Inferior parietal cortex (tissue), 1 donor: Measurements from ENCODE around the gene RNF141.

ENCODE experiments used
- DNase-seq: peaks from one replicate; pipeline ENCODE4 v3.0.0-alpha.2; 2016; ENCODE audit errors: extremely low spot score

RNF141 gene

DNA sequence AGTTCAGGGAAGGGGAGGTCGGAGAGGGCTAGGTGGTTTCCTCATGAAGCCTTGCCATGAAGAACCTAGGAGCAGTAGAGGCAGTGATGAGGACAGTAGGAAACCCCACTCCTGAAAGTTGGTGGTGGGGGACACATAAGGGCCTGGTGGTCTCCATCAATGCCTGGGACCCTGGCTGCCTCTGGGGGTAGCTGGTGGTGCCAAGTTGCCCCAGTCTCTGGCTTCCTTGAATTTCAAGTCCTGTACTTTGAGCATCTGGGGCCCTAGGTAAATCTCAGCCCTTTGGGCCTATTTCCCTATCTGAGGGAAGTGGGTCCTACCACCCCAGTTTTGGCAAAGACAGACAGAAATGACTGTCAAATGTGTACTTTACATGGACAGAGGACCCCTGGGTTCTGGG is 57.8 kb downstream of the RNF141 start:
- no peak for DNase-seq

- no peak for DNase-seq
Observed at GRCh38 chr11:10481560-10482349, 59.2 kb downstream of the RNF141 start.

DNA sequence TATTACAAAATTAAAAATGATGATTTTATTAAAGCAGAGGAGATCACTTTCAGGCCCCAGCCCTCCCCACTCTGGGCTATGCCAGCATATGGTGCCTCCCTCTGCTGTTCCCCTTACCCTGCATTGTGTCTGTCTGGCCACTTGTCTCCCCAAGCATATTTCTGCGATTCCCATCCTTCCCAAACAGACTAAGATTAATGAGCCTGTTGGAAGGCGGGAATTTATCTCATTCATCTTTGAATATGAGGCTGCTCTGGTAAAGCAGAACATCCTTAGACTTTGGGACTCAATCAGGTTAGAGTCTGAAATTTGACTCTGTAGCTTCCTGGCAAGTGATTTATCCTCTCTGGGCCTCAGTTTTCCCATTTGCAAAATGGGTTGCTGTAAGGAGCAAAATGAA is 60.2 kb downstream of the RNF141 start:
- DNase-seq, result no peak

DNA sequence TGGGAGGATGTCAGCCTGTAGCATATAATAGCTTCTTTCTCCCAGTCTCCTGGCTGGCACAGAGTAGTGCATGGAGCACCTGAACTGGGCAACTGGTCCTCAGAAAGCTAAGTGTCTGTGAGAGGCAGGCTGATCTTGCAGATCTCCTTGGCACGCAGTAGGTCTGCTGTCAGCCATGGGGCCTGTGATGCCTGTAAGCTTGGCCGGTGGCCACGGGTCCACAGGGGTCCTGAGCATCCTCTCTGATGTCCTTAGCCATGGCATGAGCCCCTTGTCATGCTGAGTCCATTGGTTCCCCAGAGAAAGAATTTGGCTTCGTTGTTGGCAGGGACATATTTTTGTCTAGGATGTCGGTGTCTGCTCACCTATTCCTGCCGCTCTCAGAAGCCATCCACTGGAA is 61.0 kb downstream of the RNF141 start:
- no peak for DNase-seq

DNA sequence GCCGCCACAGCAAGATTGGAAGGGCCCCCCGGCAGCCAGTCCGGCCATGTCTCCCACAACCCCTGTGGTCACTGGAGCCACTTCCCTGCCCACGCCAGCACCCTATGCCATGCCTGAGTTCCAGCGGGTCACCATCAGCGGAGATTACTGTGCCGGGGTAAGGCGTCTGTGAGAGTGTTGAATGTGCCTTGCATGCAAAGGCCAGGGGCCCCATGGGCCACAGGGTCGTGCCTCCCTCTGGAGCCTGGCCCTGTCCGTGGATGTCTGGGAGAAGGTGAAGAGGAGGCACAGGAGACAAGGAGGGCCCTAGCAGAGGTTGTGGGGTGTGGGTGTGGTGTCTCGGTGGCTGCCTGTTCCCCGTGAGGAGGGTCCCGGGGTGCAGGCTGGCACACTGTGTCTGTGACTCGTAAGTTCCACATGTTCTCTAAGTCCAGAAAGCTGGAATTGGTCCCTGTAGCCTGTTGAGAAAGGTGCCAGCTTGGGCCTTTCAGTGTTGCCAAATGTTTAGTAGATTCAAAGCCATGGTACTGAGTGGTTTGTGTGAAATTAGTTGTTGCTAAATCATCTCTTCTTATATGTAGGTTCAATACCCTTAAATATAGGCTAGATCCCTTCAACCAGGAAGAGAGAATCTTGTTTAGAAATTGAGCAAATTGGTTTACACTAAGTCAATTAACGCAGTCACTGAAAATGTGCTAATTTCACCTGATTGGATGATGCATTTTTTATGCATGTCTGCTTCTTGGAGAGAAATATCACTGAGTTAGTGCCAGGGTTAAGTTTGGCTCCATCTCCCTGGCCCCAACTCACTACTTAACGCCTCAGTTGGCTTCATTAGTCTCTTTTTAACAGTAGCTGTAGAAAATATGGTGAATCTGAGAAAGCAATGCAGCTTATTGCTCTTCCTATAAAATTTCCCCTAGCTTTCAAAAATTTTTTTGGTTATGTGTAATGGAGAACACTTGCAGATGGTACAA is 62.1 kb downstream of the RNF141 start:
- DNase-seq, result no peak

- DNase-seq, result no peak
Observed at GRCh38 chr11:10478066-10478465, 62.9 kb downstream of the RNF141 start.

DNA sequence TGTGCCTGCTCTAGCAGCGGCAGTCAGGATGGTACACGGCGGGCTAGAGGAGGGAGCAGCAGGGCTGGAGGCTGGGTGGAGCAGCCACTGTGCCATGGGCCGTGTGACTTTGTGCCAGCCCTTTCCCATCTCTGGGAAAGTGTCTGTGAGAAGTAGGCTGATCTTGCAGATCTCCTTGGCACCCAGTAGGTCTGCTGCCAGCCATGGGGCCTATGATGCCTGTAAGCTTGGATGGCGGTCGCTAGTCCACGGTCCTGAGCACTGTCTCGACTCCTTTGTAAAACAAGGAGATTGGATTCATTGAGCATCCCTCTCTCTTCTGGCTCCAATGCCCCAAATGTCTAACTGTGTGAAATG is 63.3 kb downstream of the RNF141 start:
- no peak for DNase-seq

DNA sequence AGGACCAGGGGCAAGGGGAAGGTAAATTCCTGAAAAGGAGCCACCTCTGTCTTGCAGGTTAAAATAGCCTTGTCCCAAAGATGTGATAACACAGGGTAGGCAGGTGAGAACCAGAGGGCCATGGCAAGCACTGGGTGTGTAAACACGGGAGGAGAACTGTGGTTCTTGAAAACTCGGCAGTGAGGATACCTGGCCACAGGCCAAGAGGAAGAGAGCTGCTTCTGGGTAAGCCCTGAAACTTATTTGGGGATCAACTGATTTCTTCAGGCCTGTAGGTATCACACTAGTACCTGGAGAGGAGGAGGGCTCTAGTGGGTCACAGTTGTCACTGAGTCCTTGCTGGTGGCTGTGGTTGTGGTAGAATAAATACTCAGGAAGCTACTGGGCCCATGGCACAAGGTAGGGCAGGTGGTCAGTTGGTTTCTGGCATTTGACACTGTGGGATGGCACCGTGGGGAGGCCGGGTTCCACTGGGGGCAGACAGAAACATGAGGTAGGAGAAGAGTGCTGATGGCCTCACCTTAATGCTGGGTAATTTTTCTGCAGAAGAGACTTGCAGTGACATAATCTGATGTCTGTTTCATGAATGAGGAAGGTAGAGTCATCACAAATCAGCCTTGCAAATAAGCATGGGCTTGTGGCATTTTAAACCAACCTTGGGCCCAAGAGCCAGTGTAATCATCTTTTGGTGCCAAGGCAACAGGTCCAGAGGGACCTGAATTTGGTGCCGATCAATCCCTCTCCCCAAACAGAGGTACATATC is 63.9 kb downstream of the RNF141 start:
- DNase-seq, result no peak

DNA sequence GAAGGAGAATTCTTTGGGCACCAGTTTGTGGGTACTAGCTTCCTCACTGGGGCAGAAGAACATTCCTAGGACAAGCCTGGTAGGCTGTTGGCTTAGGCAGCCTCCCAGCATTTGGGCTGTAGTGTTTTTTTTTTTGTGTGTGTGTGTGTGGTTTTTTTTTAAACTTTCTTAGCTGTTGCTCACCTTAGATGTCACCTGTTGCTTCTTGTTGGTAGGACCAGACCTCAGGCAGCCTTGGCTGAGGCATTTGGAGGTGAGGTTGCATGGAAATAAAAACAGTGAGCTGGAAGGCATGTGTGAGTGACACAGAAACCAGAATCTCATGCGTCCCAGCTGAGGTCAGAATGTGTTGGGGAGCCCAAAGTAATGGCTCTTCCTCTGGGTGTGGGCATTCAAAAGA is 64.6 kb downstream of the RNF141 start:
- no peak for DNase-seq

DNA sequence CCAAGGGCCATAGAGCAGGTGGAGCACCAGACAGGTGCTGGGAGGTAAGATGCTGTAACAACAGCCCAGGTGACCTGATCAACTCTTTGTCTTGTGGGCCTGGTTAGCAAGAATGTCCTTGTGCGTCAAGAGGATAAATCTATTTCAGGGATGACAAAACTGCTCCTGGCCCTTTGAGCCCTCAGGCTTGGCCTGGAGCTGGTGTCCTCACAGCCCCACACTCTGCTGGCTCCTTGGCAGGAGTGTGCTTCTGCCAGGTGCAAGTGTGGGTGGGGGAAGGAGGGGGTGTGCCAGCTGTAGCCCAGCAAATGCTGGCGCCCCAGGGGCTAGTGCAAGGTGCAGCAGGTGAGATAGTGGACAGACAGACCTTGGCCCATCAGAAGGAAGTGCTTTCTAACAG is 66.4 kb downstream of the RNF141 start:
- DNase-seq, result no peak

- DNase-seq, result no peak
Observed at GRCh38 chr11:10473371-10473770, 67.6 kb downstream of the RNF141 start.

DNA sequence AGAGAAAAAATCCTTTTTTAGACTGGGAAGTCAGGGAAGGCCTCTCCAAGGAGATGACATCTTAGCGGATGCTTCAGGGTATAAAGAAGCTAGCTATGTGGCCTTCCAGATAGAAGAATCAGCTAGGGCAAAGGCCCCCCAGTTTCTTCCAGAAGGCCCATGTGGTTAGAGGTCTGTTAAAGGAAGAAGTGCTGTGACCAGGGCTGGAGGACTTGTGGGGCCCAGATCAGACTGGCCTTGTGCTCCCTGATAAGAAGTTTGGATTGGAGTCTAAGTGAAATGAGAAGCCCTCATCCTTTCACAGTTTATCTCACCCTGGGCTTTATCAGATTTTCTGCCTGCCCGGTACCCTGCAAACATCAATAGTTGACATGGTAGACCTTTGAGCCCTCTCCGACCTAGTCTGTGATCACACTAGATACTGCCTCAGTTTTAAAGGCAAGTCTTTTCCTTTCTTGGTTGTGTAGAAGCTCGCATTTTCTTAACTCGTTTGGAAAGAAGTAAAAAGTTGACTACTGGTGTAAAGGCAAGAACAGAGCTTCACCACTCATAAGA is 78.2 kb downstream of the RNF141 start:
- no peak for DNase-seq
